ENCODE data around the gene ADGRG7.

DNA sequence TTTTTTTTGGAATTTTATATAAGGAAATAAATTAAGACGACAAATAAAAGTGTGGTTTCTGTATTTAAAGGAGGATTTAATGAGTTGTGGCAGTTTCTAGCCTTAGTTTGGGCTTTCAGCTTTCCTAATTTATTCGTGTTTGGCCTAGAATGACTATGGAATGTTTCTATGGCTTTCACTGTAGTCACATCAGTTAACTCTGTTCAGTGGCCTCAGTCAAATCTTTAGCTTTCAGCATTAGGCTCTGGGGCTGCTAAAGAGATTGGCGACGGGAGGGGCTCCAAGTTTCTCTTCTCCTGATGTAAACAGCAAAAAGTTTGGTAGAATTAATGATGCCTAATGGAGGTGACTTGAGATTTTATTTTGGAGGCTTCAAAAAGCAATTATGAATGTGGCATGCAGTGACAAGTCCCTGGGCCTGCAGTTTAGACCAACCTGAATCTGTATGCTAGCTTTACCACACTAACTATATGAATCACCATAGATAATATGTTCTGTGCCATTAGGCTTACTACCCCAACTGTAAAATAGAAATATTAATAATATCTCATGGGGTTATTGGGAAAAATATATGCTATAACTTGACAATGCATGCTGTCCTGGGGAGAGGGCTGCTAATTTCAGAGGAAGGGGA is 47.1 kb upstream of the ADGRG7 start:
- no peak for TF ChIP-seq POLR2A (IDR thresholded peaks at IDR 0.05)
- no peak for TF ChIP-seq CTCF (IDR thresholded peaks at IDR 0.05)
